ENCODE results near the gene ZCCHC24. TPM values are rescaled to one million over a fixed set of nuclear protein-coding genes. Genes with fewer than 3 reads are reported as not detected.
"Not testable (repeated sequence)": the region's sequence is repeated elsewhere in the genome, so short reads cannot be mapped to it uniquely, and the experiment has no call there.

Gene ZCCHC24
- total and polyA plus RNA-seq, 4 donors, result 42.2 to 99.6 (median 69.8) TPM

GRCh38 chr10:79345241-79346011 lies 100.0 kb downstream of the ZCCHC24 start:
- Histone ChIP-seq H3K9me3 (ENCODE audit: control insufficient read depth, low read length) (no peaks in the 10 kb centered on the region), H3K4me3 (ENCODE audit: low read length in 2 of 2) (no peak overlapping the region), H3K36me3 (ENCODE audit: control insufficient read depth in 1 of 2, insufficient read depth in 2 of 2, low read length in 1 of 2) (no peaks in the 10 kb centered on the region), H3K27ac (ENCODE audit: low read depth in 1 of 2, low read length in 2 of 2) (no peak overlapping the region), H3K27me3 (ENCODE audit: control insufficient read depth in 1 of 2, insufficient read depth in 2 of 2, low read length in 1 of 2) (no peaks in the 10 kb centered on the region), H3K4me1 (ENCODE audit: control insufficient read depth in 1 of 2, insufficient read depth in 2 of 2, low read length in 2 of 2) (no peaks in the 10 kb centered on the region)
- intact Hi-C loops (cut with DNase I), result no loop called here
- DNase-seq, result peak in 1 of 2 donors; percentile 41
- no peak for ATAC-seq (ENCODE audit: low FRiP score)
- WGBS, 2 donors, result 92 to 97% methylated on average over 5 of the region's 5 CpGs

GRCh38 chr10:79344502-79345195 lies 100.8 kb downstream of the ZCCHC24 start:
- Histone ChIP-seq H3K4me3 (ENCODE audit: low read length in 2 of 2) (no peak overlapping the region), H3K36me3 (ENCODE audit: control insufficient read depth in 1 of 2, insufficient read depth in 2 of 2, low read length in 1 of 2) (no peaks in the 10 kb centered on the region), H3K27me3 (ENCODE audit: control insufficient read depth in 1 of 2, insufficient read depth in 2 of 2, low read length in 1 of 2) (no peaks in the 10 kb centered on the region), H3K27ac (ENCODE audit: low read depth in 1 of 2, low read length in 2 of 2) (no peak overlapping the region), H3K4me1 (ENCODE audit: control insufficient read depth in 1 of 2, insufficient read depth in 2 of 2, low read length in 2 of 2) (no peaks in the 10 kb centered on the region), H3K9me3 (ENCODE audit: control insufficient read depth, low read length) (no peaks in the 10 kb centered on the region)
- intact Hi-C loops (cut with DNase I), result no loop called here
- no peak for ATAC-seq (ENCODE audit: low FRiP score)
- 91% methylated on average over 3 of the region's 3 CpGs for whole genome bisulfite sequencing, 2 donors
- DNase-seq, result no peak

GRCh38 chr10:79342811-79343561 lies 102.4 kb downstream of the ZCCHC24 start:
- no peak overlapping the region for H3K4me3 ChIP-seq (ENCODE audit: low read length in 2 of 2)
- H3K36me3 ChIP-seq (ENCODE audit: control insufficient read depth in 1 of 2, insufficient read depth in 2 of 2, low read length in 1 of 2), result no peaks in the 10 kb centered on the region
- H3K27me3 ChIP-seq (ENCODE audit: control insufficient read depth in 1 of 2, insufficient read depth in 2 of 2, low read length in 1 of 2), result no peaks in the 10 kb centered on the region
- WGBS, 2 donors, result 80% methylated on average over 10 of the region's 10 CpGs
- H3K27ac ChIP-seq (ENCODE audit: low read depth in 1 of 2, low read length in 2 of 2), result no peak overlapping the region
- DNase-seq, result no peak
- no peaks in the 10 kb centered on the region for H3K9me3 ChIP-seq (ENCODE audit: control insufficient read depth, low read length)
- no peak for ATAC-seq (ENCODE audit: low FRiP score)
- intact Hi-C loops (cut with DNase I), result no loop called here
- H3K4me1 ChIP-seq (ENCODE audit: control insufficient read depth in 1 of 2, insufficient read depth in 2 of 2, low read length in 2 of 2), result no peaks in the 10 kb centered on the region

- DNase-seq, result peak in 1 of 2 donors; percentile 12
- no peak for ATAC-seq (ENCODE audit: low FRiP score)
- Histone ChIP-seq H3K4me1 (ENCODE audit: control insufficient read depth in 1 of 2, insufficient read depth in 2 of 2, low read length in 2 of 2) (no peaks in the 10 kb centered on the region), H3K9me3 (ENCODE audit: control insufficient read depth, low read length) (no peaks in the 10 kb centered on the region), H3K27ac (ENCODE audit: low read depth in 1 of 2, low read length in 2 of 2) (no peak overlapping the region), H3K36me3 (ENCODE audit: control insufficient read depth in 1 of 2, insufficient read depth in 2 of 2, low read length in 1 of 2) (no peaks in the 10 kb centered on the region), H3K27me3 (ENCODE audit: control insufficient read depth in 1 of 2, insufficient read depth in 2 of 2, low read length in 1 of 2) (no peaks in the 10 kb centered on the region), H3K4me3 (ENCODE audit: low read length in 2 of 2) (no peak overlapping the region)
- 96 to 97% methylated on average over 5 of the region's 5 CpGs for WGBS, 2 donors
- intact Hi-C loops (cut with DNase I), result no loop called here
Measured at GRCh38 chr10:79342295-79342761, 103.1 kb downstream of the ZCCHC24 start.

GRCh38 chr10:79340646-79341244 lies 104.7 kb downstream of the ZCCHC24 start:
- ATAC-seq (ENCODE audit: low FRiP score) (no peak), DNase-seq (no peak)
- no peaks in the 10 kb centered on the region for H3K4me1 ChIP-seq (ENCODE audit: control insufficient read depth in 1 of 2, insufficient read depth in 2 of 2, low read length in 2 of 2)
- 96 to 97% methylated on average over 5 of the region's 5 CpGs for WGBS, 2 donors
- no peaks in the 10 kb centered on the region for H3K9me3 ChIP-seq (ENCODE audit: control insufficient read depth, low read length)
- H3K27ac ChIP-seq (ENCODE audit: low read depth in 1 of 2, low read length in 2 of 2), result no peak overlapping the region
- H3K36me3 ChIP-seq (ENCODE audit: control insufficient read depth in 1 of 2, insufficient read depth in 2 of 2, low read length in 1 of 2), result no peaks in the 10 kb centered on the region
- H3K4me3 ChIP-seq (ENCODE audit: low read length in 2 of 2), result no peak overlapping the region
- H3K27me3 ChIP-seq (ENCODE audit: control insufficient read depth in 1 of 2, insufficient read depth in 2 of 2, low read length in 1 of 2), result no peaks in the 10 kb centered on the region
- intact Hi-C loops (cut with DNase I), result no loop called here

GRCh38 chr10:79339266-79339665 lies 106.2 kb downstream of the ZCCHC24 start:
- no peaks in the 10 kb centered on the region for H3K36me3 ChIP-seq (ENCODE audit: control insufficient read depth in 1 of 2, insufficient read depth in 2 of 2, low read length in 1 of 2)
- no peak overlapping the region for H3K4me3 ChIP-seq (ENCODE audit: low read length in 2 of 2)
- DNase-seq (no peak), ATAC-seq (ENCODE audit: low FRiP score) (no peak)
- H3K27ac ChIP-seq (ENCODE audit: low read depth in 1 of 2, low read length in 2 of 2), result no peak overlapping the region
- WGBS, 2 donors, result 74 to 86% methylated on average over 3 of the region's 3 CpGs
- no peaks in the 10 kb centered on the region for H3K4me1 ChIP-seq (ENCODE audit: control insufficient read depth in 1 of 2, insufficient read depth in 2 of 2, low read length in 2 of 2)
- H3K9me3 ChIP-seq (ENCODE audit: control insufficient read depth, low read length), result no peaks in the 10 kb centered on the region
- H3K27me3 ChIP-seq (ENCODE audit: control insufficient read depth in 1 of 2, insufficient read depth in 2 of 2, low read length in 1 of 2), result no peaks in the 10 kb centered on the region
- intact Hi-C loops (cut with DNase I), result no loop called here

GRCh38 chr10:79337783-79338469 lies 107.5 kb downstream of the ZCCHC24 start:
- H3K4me3 ChIP-seq (ENCODE audit: low read length in 2 of 2); ATAC-seq (ENCODE audit: low FRiP score); H3K36me3 ChIP-seq (ENCODE audit: control insufficient read depth in 1 of 2, insufficient read depth in 2 of 2, low read length in 1 of 2); intact Hi-C loops (cut with DNase I); DNase-seq; H3K27me3 ChIP-seq (ENCODE audit: control insufficient read depth in 1 of 2, insufficient read depth in 2 of 2, low read length in 1 of 2); H3K9me3 ChIP-seq (ENCODE audit: control insufficient read depth, low read length); H3K27ac ChIP-seq (ENCODE audit: low read depth in 1 of 2, low read length in 2 of 2); H3K4me1 ChIP-seq (ENCODE audit: control insufficient read depth in 1 of 2, insufficient read depth in 2 of 2, low read length in 2 of 2): not testable (repeated sequence)
- WGBS, 2 donors, result 98 to 99% methylated on average over 7 of the region's 11 CpGs

- intact Hi-C loops (cut with DNase I), result no loop called here
- ATAC-seq (ENCODE audit: low FRiP score) (no peak), DNase-seq (peak in 1 of 2 donors; percentile 32)
- Histone ChIP-seq H3K27ac (ENCODE audit: low read depth in 1 of 2, low read length in 2 of 2) (no peak overlapping the region), H3K4me3 (ENCODE audit: low read length in 2 of 2) (no peak overlapping the region), H3K36me3 (ENCODE audit: control insufficient read depth in 1 of 2, insufficient read depth in 2 of 2, low read length in 1 of 2) (no peaks in the 10 kb centered on the region), H3K4me1 (ENCODE audit: control insufficient read depth in 1 of 2, insufficient read depth in 2 of 2, low read length in 2 of 2) (no peaks in the 10 kb centered on the region), H3K9me3 (ENCODE audit: control insufficient read depth, low read length) (no peaks in the 10 kb centered on the region), H3K27me3 (ENCODE audit: control insufficient read depth in 1 of 2, insufficient read depth in 2 of 2, low read length in 1 of 2) (no peaks in the 10 kb centered on the region)
- WGBS, 2 donors, result 83 to 85% methylated on average over 7 of the region's 7 CpGs
Measured at GRCh38 chr10:79336739-79337138, 108.7 kb downstream of the ZCCHC24 start.
